GM06990 (cell line): Measurements from ENCODE around the gene CLK4.

Experiments used
- DNase-seq: peaks from one replicate; pipeline ENCODE4 v3.0.0-alpha.2; 2011; ENCODE audit not compliant: insufficient read length; ENCODE audit errors: extremely low read depth
- H3K27me3 ChIP-seq: replicated peaks from 2 replicates; pipeline ENCODE4 v1.6.0; 2011; ENCODE audit warnings: low read length; ENCODE audit not compliant: control insufficient read depth, insufficient read depth
- H3K36me3 ChIP-seq: 2 replicates; pipeline ENCODE4 v1.5.1; 2011; ENCODE audit warnings: low read length; ENCODE audit not compliant: control insufficient read depth, insufficient read depth
- H3K4me3 ChIP-seq: replicated peaks from 2 replicates; pipeline ENCODE4 v1.5.1; 2011; ENCODE audit warnings: low read depth, mild to moderate bottlenecking, control low read depth, low read length
- TF ChIP-seq, protein P1 (sequence below): IDR thresholded peaks from 2 replicates; pipeline ENCODE4 v1.5.1; 2011; ENCODE audit warnings: low read length, control low read depth, mild to moderate bottlenecking, inconsistent platforms; ENCODE audit not compliant: insufficient read depth, poor library complexity, severe bottlenecking

CLK4 gene

DNA sequence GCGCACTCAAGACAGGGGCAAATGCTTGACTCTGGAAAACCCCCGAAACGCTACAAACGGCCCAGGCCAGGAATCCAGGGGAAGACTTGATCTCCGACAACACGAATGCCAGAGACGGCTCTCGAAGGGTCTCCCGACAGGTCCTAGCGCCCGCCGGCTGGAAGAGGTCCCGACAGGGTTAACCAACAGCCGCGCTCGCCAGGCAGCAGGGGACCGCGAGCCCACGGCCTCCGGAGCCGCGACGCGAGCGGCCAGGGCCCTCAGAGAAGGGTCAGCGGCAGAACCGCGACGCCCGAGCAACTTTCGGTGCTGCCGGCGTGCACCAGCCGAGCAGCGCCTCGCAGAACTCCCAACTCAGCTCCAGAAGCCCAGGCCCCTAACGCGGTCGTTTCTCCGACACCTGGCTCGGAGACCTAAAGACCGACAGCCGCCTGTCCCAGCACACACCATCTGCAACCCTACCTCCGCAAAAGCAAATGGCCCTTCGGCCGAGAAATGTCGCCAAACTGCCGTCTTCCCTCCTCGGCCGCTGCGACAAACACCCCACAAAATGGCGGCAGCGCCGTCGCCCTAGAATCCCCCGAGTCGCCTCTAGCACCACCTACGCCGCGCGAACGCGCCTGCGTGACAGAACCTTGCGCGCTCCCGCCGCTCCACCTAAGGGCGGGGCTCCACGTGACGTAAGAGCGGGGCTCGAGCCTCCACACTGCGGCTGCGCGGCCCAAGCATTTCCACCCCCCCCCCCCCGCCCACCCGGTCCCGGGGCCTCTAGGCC is at the start of gene CLK4:
Gene CLK4 (minus strand): TSS at position 567 of the 775 bp plus-strand sequence. CDS start 3,634 bp downstream, outside the sequence.
- peak; percentile 94 for DNase-seq
- TF ChIP-seq, protein P1, sequence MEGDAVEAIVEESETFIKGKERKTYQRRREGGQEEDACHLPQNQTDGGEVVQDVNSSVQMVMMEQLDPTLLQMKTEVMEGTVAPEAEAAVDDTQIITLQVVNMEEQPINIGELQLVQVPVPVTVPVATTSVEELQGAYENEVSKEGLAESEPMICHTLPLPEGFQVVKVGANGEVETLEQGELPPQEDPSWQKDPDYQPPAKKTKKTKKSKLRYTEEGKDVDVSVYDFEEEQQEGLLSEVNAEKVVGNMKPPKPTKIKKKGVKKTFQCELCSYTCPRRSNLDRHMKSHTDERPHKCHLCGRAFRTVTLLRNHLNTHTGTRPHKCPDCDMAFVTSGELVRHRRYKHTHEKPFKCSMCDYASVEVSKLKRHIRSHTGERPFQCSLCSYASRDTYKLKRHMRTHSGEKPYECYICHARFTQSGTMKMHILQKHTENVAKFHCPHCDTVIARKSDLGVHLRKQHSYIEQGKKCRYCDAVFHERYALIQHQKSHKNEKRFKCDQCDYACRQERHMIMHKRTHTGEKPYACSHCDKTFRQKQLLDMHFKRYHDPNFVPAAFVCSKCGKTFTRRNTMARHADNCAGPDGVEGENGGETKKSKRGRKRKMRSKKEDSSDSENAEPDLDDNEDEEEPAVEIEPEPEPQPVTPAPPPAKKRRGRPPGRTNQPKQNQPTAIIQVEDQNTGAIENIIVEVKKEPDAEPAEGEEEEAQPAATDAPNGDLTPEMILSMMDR = no peak
- no peaks in the 10 kb centered on the region; the same call in 1 of the 2 replicates for H3K36me3 ChIP-seq
- H3K27me3 ChIP-seq = no peaks in the 10 kb centered on the region
- peak within 1 kb of the TSS; percentile 81 for H3K4me3 ChIP-seq

DNA sequence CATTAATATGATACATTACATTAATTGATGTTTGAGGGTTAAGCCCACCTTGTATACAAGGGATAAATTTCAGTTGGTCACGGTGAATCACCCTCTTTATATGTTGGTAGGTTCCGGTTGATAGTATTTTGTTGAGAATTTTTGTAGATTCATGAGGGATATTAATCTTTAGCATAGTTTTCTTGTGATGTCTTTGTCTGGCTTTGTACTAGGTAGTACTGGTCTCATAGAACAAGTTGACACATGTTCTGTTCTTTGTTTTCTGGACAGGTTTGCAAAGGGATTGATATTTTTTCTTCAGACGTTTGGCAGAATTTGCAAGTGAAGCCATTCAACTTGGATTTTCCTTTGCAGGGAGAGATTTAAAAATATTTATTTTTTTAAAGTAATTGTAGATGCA is 49.1 kb upstream of the CLK4 start:
- H3K27me3 ChIP-seq = no peaks in the 10 kb centered on the region
- TF ChIP-seq, protein P1 = no peak
- DNase-seq = no peak
- H3K4me3 ChIP-seq = no peak overlapping the region
- no peaks in the 10 kb centered on the region for H3K36me3 ChIP-seq

DNA sequence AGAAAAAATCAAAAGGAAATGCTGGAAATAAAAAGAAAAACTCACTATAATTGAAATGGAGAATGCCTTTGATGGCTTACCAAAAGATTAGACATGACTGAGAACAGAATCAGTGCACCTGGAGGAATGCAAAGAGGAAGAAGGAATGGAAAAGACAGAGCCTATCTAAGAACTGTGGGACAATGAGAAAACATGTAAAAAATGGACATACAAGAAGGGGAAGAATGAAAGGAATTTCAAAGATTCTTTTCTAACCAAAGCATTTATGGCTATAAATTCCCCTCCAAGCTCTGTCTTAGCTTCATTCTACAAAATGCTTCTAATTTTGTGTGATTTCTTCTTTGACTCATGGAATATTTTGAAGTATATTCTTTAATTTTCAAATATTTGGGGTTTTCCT is 47.5 kb upstream of the CLK4 start:
- no peaks in the 10 kb centered on the region for H3K36me3 ChIP-seq
- TF ChIP-seq, protein P1 = no peak
- H3K4me3 ChIP-seq = no peak overlapping the region
- DNase-seq = no peak
- no peaks in the 10 kb centered on the region for H3K27me3 ChIP-seq

DNA sequence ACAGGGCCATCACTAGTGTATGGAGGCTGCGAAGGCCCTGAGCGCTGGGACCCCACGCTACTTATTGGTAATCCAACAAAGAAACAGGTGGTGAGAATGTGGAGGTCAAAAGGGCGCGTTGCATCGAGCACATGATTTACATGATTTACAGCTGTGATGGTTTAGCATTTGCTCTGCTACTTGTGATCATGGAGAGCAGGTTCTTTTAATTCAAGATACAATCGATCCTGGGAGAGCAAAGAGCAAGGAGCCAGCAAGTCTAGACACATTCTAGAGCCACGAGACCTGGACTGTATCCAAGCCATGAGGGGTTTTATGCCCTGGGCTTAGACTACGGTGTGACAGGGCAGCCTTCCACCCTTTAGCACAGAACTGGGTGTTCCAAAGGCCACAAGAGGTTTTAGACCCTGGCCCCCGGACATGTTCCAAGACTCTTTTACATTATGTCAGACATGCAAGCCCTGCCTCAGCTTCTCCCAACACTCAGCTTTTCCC is 47.0 kb upstream of the CLK4 start:
- TF ChIP-seq, protein P1 = no peak
- DNase-seq = no peak
- Histone ChIP-seq H3K36me3 (no peaks in the 10 kb centered on the region), H3K27me3 (no peaks in the 10 kb centered on the region), H3K4me3 (no peak overlapping the region)

DNA sequence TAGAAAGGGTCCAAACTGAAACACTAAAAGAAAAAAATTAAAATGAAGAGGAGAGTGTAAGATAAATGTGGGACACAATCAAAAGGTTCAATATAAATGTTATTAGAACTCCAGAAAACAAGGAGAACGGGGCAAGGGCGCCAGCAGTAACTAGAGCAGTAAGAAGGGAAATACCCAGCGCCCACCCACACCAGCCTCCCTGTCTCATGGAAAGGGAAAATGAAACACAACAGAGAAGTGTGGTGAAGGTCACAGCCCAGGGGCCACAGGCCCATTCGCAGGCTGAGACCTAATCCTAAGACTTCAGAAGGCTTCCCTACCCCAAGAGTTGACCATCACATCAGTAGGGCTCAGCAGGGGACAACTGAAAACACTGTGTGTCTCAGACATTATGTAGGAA is 45.8 kb upstream of the CLK4 start:
- H3K36me3 ChIP-seq = no peaks in the 10 kb centered on the region
- no peak overlapping the region for H3K4me3 ChIP-seq
- no peak for DNase-seq
- no peaks in the 10 kb centered on the region for H3K27me3 ChIP-seq
- TF ChIP-seq, protein P1 = no peak
